ENCODE results near the gene AFF3.

GRCh38 chr2:100077456-100077855 lies 64.9 kb downstream of the AFF3 start:
- no peak for TF ChIP-seq CTCF (conservative IDR thresholded peaks at IDR 0.05 in 1 of 2, IDR thresholded peaks at IDR 0.05 in 1 of 2; ENCODE audit: low read depth in 1 of 2, low read length in 2 of 2)
- TF ChIP-seq EZH2 (IDR thresholded peaks at IDR 0.05; ENCODE audit: low read length, missing control alignments), result no peak

Data from fibroblast of lung (primary cell).